GM19463 (cell line): ENCODE measurements around the gene CASP9.
"Not testable (repeated sequence)": the region's sequence is repeated elsewhere in the genome, so short reads cannot be mapped to it uniquely, and the experiment has no call there.

Source experiments
- ATAC-seq: cut with Tn5 transposase; IDR thresholded peaks from one replicate; pipeline ENCODE4 v1.9.1; 2021; ENCODE audit warnings: mild to moderate bottlenecking, moderate library complexity; ENCODE audit not compliant: unreplicated experiment

CASP9 gene

GRCh38 chr1:15471723-15472122 is 52.3 kb downstream of the CASP9 start:
- ATAC-seq = not testable (repeated sequence)

GRCh38 chr1:15471067-15471466 is 52.9 kb downstream of the CASP9 start:
- ATAC-seq = not testable (repeated sequence)

GRCh38 chr1:15469821-15470448 is 54.1 kb downstream of the CASP9 start:
- ATAC-seq = not testable (repeated sequence)

- ATAC-seq = no peak
Measured at GRCh38 chr1:15469361-15469760, 54.7 kb downstream of the CASP9 start.

GRCh38 chr1:15468145-15468544 is 55.9 kb downstream of the CASP9 start:
- no peak for ATAC-seq

- ATAC-seq = not testable (repeated sequence)
Measured at GRCh38 chr1:15466955-15467625, 56.9 kb downstream of the CASP9 start.

GRCh38 chr1:15465674-15466073 is 58.3 kb downstream of the CASP9 start:
- ATAC-seq = no peak

GRCh38 chr1:15463926-15464322 is 60.1 kb downstream of the CASP9 start:
- ATAC-seq = not testable (repeated sequence)

- not testable (repeated sequence) for ATAC-seq
Measured at GRCh38 chr1:15463064-15463800, 60.8 kb downstream of the CASP9 start.

- no peak for ATAC-seq
Measured at GRCh38 chr1:15460708-15461095, 63.3 kb downstream of the CASP9 start.

- no peak for ATAC-seq
Measured at GRCh38 chr1:15459771-15460707, 64.0 kb downstream of the CASP9 start.

GRCh38 chr1:15458388-15458787 is 65.6 kb downstream of the CASP9 start:
- ATAC-seq = not testable (repeated sequence)

- no peak for ATAC-seq
Measured at GRCh38 chr1:15457585-15457984, 66.4 kb downstream of the CASP9 start.

- no peak for ATAC-seq
Measured at GRCh38 chr1:15456313-15456954, 67.6 kb downstream of the CASP9 start, which contains the start of gene CELA2A. CELA2A (plus strand) TSS chr1:15456732; CDS start chr1:15456754, 22 bp downstream.

- ATAC-seq = no peak
Measured at GRCh38 chr1:15455522-15455921, 68.5 kb downstream of the CASP9 start.

- ATAC-seq = no peak
Measured at GRCh38 chr1:15454256-15454655, 69.8 kb downstream of the CASP9 start.

- no peak for ATAC-seq
Measured at GRCh38 chr1:15453734-15454133, 70.3 kb downstream of the CASP9 start.

GRCh38 chr1:15452866-15453571 is 71.0 kb downstream of the CASP9 start:
- ATAC-seq = no peak

- ATAC-seq = no peak
Measured at GRCh38 chr1:15452216-15452615, 71.8 kb downstream of the CASP9 start.
